Measurements from ENCODE around the gene TREML4.

DNA sequence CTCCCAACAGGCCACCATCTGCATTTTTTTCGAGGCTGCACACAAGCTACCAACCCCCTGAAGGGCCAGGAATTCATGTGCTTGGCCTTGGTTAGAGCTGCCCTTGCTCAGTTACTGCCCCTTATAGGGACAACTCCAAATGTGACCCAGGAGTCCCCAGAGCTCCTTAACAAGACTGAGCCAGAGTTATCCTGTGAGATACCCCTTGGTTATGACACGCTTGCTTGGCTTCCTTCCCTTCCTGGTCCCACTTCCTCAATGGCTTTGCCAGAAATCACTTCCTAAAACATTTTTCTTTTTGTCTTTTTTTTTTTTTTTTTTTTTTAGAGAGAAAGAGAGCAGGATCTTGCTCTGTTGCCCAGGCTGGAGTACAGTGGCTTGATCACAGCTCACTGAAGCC, 49.5 kb downstream of the TREML4 start:
- TF ChIP-seq, protein P1, sequence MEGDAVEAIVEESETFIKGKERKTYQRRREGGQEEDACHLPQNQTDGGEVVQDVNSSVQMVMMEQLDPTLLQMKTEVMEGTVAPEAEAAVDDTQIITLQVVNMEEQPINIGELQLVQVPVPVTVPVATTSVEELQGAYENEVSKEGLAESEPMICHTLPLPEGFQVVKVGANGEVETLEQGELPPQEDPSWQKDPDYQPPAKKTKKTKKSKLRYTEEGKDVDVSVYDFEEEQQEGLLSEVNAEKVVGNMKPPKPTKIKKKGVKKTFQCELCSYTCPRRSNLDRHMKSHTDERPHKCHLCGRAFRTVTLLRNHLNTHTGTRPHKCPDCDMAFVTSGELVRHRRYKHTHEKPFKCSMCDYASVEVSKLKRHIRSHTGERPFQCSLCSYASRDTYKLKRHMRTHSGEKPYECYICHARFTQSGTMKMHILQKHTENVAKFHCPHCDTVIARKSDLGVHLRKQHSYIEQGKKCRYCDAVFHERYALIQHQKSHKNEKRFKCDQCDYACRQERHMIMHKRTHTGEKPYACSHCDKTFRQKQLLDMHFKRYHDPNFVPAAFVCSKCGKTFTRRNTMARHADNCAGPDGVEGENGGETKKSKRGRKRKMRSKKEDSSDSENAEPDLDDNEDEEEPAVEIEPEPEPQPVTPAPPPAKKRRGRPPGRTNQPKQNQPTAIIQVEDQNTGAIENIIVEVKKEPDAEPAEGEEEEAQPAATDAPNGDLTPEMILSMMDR (IDR thresholded peaks at IDR 0.05), result no peak
- TF ChIP-seq POLR2A (IDR thresholded peaks at IDR 0.05) (no peak), POLR2AphosphoS5 (IDR thresholded peaks at IDR 0.05; ENCODE audit: insufficient read depth in 1 of 2, low read depth in 1 of 2) (no peak)
